ENCODE measurements around the gene MCTP2.

DNA sequence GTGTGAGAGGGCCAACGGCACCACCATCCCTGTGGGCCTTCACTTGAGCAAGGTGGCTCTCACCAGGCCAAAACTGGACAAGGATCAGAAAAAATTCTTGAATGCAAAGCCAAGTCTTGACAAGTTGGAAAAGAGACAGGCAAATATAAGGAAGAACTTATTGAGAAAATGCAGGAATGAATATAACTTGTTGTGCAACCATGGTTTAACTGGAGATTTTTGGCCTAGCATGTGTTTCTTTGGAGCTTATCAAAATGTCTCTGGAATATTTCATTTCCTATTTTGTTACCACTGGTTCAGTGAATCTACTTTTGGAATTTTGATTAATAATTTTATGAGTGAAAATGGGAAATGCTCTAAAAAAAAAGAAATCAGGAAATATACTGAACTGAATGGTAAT is 42.5 kb downstream of the MCTP2 start:
- TF ChIP-seq CREB1 (IDR thresholded peaks at IDR 0.05; ENCODE audit: low read depth): no peak
- TF ChIP-seq EP300 (IDR thresholded peaks at IDR 0.05; ENCODE audit: borderline replicate concordance): no peak
- TF ChIP-seq TAF1 (IDR thresholded peaks at IDR 0.05; ENCODE audit: low read depth): no peak
- TF ChIP-seq, protein P1, sequence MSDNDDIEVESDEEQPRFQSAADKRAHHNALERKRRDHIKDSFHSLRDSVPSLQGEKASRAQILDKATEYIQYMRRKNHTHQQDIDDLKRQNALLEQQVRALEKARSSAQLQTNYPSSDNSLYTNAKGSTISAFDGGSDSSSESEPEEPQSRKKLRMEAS (IDR thresholded peaks at IDR 0.05): no peak
- TF ChIP-seq, protein P2, sequence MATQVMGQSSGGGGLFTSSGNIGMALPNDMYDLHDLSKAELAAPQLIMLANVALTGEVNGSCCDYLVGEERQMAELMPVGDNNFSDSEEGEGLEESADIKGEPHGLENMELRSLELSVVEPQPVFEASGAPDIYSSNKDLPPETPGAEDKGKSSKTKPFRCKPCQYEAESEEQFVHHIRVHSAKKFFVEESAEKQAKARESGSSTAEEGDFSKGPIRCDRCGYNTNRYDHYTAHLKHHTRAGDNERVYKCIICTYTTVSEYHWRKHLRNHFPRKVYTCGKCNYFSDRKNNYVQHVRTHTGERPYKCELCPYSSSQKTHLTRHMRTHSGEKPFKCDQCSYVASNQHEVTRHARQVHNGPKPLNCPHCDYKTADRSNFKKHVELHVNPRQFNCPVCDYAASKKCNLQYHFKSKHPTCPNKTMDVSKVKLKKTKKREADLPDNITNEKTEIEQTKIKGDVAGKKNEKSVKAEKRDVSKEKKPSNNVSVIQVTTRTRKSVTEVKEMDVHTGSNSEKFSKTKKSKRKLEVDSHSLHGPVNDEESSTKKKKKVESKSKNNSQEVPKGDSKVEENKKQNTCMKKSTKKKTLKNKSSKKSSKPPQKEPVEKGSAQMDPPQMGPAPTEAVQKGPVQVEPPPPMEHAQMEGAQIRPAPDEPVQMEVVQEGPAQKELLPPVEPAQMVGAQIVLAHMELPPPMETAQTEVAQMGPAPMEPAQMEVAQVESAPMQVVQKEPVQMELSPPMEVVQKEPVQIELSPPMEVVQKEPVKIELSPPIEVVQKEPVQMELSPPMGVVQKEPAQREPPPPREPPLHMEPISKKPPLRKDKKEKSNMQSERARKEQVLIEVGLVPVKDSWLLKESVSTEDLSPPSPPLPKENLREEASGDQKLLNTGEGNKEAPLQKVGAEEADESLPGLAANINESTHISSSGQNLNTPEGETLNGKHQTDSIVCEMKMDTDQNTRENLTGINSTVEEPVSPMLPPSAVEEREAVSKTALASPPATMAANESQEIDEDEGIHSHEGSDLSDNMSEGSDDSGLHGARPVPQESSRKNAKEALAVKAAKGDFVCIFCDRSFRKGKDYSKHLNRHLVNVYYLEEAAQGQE (IDR thresholded peaks at IDR 0.05; ENCODE audit: low read depth): no peak
- no peak for TF ChIP-seq RAD21 (IDR thresholded peaks at IDR 0.05; ENCODE audit: low read depth)
- TF ChIP-seq YY1 (IDR thresholded peaks at IDR 0.05; ENCODE audit: low read depth): no peak
- TF ChIP-seq EGR1 (IDR thresholded peaks at IDR 0.05): no peak
- no peak for TF ChIP-seq ZBTB7A (IDR thresholded peaks at IDR 0.05; ENCODE audit: low read depth)
- TF ChIP-seq, protein P3, sequence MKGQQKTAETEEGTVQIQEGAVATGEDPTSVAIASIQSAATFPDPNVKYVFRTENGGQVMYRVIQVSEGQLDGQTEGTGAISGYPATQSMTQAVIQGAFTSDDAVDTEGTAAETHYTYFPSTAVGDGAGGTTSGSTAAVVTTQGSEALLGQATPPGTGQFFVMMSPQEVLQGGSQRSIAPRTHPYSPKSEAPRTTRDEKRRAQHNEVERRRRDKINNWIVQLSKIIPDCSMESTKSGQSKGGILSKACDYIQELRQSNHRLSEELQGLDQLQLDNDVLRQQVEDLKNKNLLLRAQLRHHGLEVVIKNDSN (IDR thresholded peaks at IDR 0.05): no peak
- TF ChIP-seq TCF12 (IDR thresholded peaks at IDR 0.05; ENCODE audit: low read depth): no peak
- TF ChIP-seq FOXM1 (IDR thresholded peaks at IDR 0.05; ENCODE audit: borderline replicate concordance, low read depth): no peak
